Raji (cell line): ENCODE data around the gene WRNIP1.

Source experiments
- POLR2A ChIP-seq: IDR thresholded peaks from 2 replicates; pipeline ENCODE4 v1.6.1; 2011; ENCODE audit warnings: low read depth, low read length, control low read depth; ENCODE audit not compliant: insufficient read depth

WRNIP1 gene

DNA sequence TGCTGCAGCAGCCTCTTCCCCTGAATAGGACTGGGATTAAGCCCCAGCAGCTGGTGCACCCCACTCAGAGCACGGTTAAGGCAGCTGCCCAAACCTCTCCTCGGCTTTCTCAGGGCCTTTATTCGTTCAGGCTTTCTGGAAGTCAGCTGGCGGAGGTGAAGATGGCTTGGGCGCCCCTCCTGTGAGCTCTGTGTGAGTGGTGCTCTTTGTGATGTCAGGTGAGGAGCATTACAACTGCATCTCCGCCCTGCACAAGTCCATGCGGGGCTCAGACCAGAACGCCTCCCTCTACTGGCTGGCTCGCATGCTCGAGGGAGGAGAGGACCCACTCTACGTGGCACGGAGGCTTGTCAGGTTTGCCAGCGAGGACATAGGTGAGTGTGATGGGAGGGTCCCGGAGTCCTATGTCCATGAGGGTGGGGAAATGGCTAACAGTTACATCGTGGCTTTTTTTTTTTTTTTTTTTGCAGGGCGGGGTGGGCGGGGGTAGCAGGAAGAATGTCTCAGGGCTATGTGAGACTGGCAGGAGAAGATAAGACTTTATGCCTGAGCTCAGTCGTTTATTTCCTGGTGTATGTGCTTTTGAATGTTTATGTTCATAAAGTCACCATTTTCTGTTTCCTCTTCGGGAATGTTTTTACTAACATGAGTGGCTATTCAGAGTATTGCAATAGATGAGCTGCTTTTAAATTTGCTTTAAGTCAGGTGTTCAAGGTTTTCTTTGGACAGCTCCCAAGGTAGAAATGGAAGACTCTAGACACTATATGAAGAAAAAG lies 18.2 kb downstream of the WRNIP1 start:
- TF ChIP-seq POLR2A: no peak

- no peak for TF ChIP-seq POLR2A
Observed at GRCh38 chr6:2784061-2784460, 18.9 kb downstream of the WRNIP1 start.

DNA sequence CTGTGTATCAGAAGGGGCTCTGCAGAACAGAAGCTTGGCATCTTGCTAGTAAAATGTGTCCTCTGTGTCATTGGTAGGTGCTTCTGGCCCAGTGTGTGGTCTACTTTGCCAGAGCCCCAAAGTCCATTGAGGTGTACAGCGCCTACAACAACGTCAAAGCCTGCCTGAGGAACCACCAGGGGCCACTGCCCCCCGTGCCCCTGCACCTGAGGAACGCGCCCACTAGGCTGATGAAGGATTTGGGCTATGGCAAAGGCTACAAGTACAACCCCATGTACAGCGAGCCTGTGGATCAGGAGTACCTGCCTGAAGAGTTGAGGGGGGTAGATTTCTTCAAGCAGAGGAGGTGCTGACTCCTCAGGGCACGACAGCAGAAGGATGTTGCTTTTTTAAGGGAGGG lies 19.7 kb downstream of the WRNIP1 start:
- TF ChIP-seq POLR2A: no peak

DNA sequence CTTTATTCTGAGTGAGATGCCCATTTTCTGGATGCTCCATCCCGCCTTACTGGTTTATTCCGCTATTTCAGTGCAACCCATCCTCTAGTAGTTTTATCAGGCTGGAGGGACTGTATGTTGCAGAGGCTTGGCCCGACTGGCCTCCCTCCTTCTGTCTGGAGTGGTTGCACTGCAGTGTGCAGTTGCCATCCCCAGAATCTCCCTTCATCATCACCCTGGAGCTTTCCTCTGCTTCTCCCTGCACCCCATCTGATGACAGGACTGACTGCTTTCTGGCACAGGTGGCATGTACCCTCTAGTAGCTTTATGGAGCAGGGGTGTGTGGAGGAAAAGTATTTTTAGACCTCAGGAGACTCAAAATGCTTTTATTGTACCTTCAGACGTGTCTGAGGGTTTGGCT lies 21.1 kb downstream of the WRNIP1 start:
- TF ChIP-seq POLR2A: no peak

DNA sequence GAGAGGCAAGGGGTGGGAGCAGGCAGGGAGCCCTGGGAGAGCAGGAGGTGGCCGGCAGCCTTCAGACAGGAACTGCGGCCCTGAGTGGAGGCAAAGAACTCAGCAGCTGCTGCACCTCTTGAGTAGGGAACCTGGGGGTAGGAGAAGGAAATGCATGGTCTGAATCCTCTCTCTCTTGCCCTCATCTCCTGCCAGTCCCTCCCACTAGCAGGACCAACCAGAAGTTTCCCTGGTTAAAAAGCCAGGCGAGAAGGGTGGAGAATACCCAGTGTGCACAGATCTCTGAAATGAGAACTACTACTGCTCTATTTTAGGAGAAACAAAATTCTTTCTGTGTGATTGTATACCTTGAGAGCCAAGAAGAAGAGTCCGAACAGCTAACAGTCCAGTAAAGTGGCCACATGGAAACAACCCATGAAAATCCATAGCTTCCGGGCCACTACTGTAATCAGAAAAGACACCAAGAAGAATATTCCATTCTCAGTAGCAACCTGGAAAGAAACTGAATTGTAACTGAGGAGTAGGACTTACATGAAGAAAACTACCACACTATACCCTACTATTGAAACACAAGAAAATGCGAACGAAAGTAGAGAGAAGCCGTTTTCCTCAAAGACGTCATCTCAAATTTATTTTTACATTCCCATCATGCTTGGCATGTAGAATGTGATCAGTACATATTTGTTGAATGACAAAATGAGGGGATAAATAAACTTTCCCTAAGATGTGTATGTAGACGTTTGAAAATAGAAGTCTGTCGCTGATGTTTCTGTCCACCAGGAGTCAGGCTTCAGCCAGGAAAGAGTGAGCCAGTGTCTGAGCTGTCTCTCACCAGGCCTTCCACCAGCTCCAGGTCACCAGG lies 25.6 kb downstream of the WRNIP1 start:
- no peak for TF ChIP-seq POLR2A

DNA sequence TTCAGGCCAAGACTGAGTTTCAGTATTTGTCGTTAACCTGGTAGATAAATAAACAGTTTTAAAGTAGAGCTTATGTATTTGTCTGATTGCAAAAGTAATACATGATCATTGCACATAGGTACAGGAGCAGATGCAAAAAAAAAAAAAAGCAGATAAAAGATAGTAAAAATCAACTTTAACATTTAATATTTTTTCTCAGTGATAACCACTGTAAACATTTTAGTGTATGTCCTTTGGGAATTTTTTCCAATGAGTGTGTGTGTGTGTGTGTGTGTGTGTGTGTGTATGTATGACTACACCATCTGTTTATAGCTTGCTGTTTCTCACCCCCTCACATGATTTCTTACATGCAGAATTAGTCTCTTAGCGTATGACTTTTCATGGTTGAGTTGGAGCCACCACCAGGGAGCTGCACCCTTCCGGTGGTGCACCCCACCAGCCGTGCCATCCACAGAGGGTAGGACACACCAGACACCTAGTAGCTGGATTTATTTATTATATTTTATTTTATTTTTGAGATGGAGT lies 26.3 kb downstream of the WRNIP1 start:
- no peak for TF ChIP-seq POLR2A

GRCh38 chr6:2792330-2793110 lies 27.3 kb downstream of the WRNIP1 start:
- TF ChIP-seq POLR2A: no peak

GRCh38 chr6:2793534-2794151 lies 28.4 kb downstream of the WRNIP1 start:
- no peak for TF ChIP-seq POLR2A

DNA sequence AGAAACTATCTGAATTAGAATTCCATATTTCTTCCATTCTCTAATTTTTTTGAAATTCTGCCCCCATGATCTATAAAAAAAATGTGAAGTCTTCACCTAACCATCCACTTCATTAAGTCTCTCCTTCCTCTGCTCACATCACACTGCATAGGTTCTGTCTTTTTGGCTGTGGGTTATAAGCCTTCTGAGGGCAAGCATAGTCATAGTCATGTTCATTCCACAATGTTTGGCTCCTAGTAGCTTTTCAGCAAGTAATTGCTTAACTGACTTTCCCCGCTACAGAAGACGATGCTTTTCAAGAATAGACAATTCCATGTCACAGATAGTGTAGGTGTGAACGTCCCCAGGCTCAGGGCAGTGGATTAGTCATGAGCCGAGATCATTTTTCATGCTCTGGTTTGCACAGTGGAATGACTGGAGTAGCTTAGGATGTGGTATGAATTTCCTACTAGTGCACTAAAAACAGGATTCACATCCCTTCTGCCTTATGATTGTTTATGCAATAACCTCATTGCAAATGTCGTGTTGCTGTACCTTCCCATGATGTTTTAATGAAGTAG lies 29.1 kb downstream of the WRNIP1 start:
- TF ChIP-seq POLR2A: no peak

DNA sequence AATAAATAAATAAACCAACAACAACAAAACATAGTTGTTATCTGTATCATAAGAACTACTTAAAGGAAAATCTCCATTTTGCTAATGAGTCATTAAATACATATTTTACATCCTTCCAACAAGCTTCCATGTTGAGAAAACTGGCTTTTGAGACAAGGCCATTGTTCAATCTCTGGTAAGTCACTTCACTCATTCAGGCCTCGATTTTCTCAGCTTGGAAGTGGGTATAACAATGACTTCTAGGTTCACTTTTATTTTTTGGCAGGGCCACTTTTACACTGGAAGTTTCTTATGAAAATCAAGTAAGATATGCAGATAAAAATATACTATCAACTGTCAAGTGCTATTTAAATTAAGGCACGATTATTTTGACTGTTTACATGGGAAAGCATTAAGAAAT lies 30.0 kb downstream of the WRNIP1 start:
- no peak for TF ChIP-seq POLR2A

- no peak for TF ChIP-seq POLR2A
Observed at GRCh38 chr6:2795956-2796355, 30.8 kb downstream of the WRNIP1 start.

DNA sequence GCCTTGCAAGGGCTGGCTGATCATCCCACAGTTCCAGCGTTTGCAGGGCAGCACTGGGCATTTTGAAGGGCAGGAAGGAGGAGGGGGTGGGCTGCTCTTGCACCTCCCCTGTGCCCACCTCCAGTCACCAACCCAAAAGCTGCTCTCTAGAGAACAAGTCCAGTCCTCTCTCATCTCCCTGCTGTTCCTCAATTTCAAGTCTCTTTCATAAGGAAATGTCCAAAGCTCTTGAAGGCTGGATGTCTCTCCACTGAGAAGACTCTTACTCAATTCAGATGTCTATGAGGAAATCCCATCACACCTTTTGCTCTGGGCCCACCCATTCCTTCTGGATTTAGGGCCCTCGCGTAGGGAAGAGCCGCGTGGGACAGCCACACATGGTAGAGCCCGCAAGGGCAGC lies 31.7 kb downstream of the WRNIP1 start:
- TF ChIP-seq POLR2A: no peak

- no peak for TF ChIP-seq POLR2A
Observed at GRCh38 chr6:2797564-2798031, 32.4 kb downstream of the WRNIP1 start.

GRCh38 chr6:2798586-2799134 lies 33.5 kb downstream of the WRNIP1 start:
- no peak for TF ChIP-seq POLR2A
